Fibroblast of peridontal ligament (primary cell): Measurements from ENCODE around the gene KRT7.

Experiments used
- DNase-seq: peaks from one replicate; pipeline ENCODE4 v3.0.0-alpha.2; 2010; ENCODE audit errors: extremely low read depth

Gene KRT7

GRCh38 chr12:52211716-52212585, 21.1 kb upstream of the KRT7 start:
- DNase-seq, result no peak

GRCh38 chr12:52212701-52213563, 20.1 kb upstream of the KRT7 start:
- DNase-seq, result no peak

- peak; percentile 72 for DNase-seq
These were observed 19.3 kb upstream of the KRT7 start for GRCh38 chr12:52213564-52214420.

GRCh38 chr12:52214421-52214802, 18.6 kb upstream of the KRT7 start:
- no peak for DNase-seq

GRCh38 chr12:52215587-52216031, 17.4 kb upstream of the KRT7 start:
- no peak for DNase-seq

- DNase-seq, result no peak
These were observed 16.9 kb upstream of the KRT7 start for GRCh38 chr12:52216100-52216499.

- DNase-seq, result no peak
These were observed 16.2 kb upstream of the KRT7 start for GRCh38 chr12:52216807-52217206.

GRCh38 chr12:52217223-52217622, 15.8 kb upstream of the KRT7 start:
- no peak for DNase-seq

- no peak for DNase-seq
These were observed 15.0 kb upstream of the KRT7 start for GRCh38 chr12:52218001-52218400.

GRCh38 chr12:52220477-52220876, 12.6 kb upstream of the KRT7 start:
- no peak for DNase-seq

- no peak for DNase-seq
These were observed 11.8 kb upstream of the KRT7 start for GRCh38 chr12:52221070-52221781.

GRCh38 chr12:52221912-52222457, 11.1 kb upstream of the KRT7 start:
- DNase-seq, result no peak

- no peak for DNase-seq
These were observed 10.4 kb upstream of the KRT7 start for GRCh38 chr12:52222692-52223091.

- no peak for DNase-seq
These were observed 9.5 kb upstream of the KRT7 start for GRCh38 chr12:52223406-52224039.

- DNase-seq, result peak; percentile 77
These were observed 8.9 kb upstream of the KRT7 start for GRCh38 chr12:52224151-52224550.

- no peak for DNase-seq
These were observed 7.3 kb upstream of the KRT7 start for GRCh38 chr12:52225752-52226151.

GRCh38 chr12:52226446-52226845, 6.6 kb upstream of the KRT7 start:
- DNase-seq, result no peak

- DNase-seq, result no peak
These were observed 5.4 kb upstream of the KRT7 start for GRCh38 chr12:52227606-52228166.

- DNase-seq, result no peak
These were observed 4.7 kb upstream of the KRT7 start for GRCh38 chr12:52228366-52228765.

GRCh38 chr12:52228931-52229330, 4.1 kb upstream of the KRT7 start:
- no peak for DNase-seq
